ENCODE data around the gene CHTF18.

CHTF18 gene

DNA sequence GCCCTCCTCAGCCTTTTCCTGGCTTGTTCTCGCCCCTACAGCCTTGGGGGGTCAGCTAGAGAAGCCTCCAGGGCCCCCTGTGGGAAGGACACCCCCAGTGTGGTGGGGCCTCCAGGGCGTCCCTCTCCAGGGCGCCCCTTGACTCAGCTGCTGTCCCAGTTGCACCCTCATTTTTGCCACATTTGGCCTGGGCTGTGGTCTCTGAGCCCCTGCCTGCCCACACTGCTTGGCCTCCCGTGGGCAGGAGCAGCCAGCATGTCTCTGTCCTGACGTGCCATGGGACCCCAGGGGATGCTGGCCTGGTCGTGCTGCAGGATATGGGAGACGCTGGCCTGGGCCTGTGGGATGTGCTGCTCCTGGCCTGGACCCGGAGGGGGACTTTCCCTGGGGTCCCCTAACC is 5.0 kb downstream of the CHTF18 start:
- DNase-seq (ENCODE audit: low spot score) = no peak
- in situ Hi-C loops (cut with MboI; ENCODE audit: low pct_unique_long_range_greater_than_20kb, low sequenced_read_pairs, unreplicated experiment) = no loop called here
- TF ChIP-seq, protein P1, sequence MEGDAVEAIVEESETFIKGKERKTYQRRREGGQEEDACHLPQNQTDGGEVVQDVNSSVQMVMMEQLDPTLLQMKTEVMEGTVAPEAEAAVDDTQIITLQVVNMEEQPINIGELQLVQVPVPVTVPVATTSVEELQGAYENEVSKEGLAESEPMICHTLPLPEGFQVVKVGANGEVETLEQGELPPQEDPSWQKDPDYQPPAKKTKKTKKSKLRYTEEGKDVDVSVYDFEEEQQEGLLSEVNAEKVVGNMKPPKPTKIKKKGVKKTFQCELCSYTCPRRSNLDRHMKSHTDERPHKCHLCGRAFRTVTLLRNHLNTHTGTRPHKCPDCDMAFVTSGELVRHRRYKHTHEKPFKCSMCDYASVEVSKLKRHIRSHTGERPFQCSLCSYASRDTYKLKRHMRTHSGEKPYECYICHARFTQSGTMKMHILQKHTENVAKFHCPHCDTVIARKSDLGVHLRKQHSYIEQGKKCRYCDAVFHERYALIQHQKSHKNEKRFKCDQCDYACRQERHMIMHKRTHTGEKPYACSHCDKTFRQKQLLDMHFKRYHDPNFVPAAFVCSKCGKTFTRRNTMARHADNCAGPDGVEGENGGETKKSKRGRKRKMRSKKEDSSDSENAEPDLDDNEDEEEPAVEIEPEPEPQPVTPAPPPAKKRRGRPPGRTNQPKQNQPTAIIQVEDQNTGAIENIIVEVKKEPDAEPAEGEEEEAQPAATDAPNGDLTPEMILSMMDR (IDR thresholded peaks at IDR 0.05; ENCODE audit: extremely low read depth, insufficient read depth, missing control alignments) = no peak

DNA sequence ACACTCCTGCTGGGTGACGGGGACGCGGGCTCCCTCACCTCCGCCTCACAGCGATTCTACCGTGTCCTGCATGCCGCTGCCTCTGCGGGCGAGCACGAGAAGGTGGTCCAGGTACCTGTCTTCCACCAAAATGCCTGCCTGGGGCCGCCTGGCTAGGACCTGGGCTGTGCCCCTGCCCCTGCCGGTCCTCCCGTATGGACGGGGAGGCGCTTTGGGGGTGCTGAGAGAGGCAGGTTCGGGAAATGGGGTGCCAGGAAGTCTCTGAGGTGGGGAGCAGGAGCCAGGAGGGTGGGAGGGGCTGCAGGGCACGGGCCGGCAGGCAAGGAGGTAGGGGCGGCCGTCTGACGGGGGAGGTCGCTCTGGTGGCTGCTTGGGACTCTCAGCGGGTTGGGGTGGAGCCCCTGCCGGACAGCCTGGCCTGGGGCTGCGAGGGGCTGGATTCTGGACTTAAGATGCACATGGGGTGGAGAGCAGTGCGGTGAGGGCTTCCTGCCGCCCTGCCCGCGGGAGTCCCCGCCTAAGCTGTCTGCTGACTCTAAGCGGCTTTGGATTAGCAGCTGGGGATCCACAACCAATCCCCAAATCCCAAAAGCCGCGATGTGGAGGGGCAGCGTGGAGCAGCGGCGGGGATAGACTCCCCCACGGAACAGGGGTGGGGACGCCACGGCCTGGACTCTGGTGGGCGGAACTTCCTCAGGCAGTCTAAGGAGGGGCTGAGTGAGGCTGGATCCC is 5.8 kb downstream of the CHTF18 start:
- TF ChIP-seq, protein P1 (IDR thresholded peaks at IDR 0.05; ENCODE audit: extremely low read depth, insufficient read depth, missing control alignments) = no peak

DNA sequence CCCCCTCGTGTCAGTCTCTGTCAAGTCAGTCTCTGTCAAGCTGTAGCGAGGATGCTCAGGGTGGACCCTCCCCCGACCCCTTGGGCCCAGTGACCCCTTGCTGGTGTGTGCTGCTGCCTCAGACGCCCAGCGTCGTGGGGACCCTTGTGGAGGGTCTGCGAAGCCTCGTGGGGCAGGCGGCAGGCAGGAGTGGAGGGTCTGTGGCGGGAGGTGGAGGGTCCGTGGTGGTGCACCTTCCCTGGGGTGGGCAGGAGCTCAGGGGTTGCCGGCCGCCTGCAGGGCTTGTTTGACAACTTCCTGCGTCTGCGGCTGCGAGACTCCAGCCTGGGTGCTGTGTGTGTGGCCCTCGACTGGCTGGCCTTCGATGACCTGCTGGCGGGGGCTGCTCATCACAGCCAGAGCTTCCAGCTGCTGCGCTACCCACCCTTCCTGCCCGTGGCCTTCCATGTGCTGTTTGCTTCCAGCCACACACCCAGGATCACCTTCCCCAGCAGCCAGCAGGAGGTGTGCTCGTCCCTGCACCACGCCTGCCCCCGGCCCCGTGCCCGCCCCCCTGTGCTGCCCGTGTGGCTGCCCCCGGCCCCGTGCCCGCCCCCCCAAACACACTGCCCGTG is 6.5 kb downstream of the CHTF18 start:
- in situ Hi-C loops (cut with MboI; ENCODE audit: low pct_unique_long_range_greater_than_20kb, low sequenced_read_pairs, unreplicated experiment) = no loop called here
- no peak for DNase-seq (ENCODE audit: low spot score)
- TF ChIP-seq, protein P1 (IDR thresholded peaks at IDR 0.05; ENCODE audit: extremely low read depth, insufficient read depth, missing control alignments) = no peak

More for the DNA sequence above, 5.8 kb downstream of the CHTF18 start:
- DNase-seq (ENCODE audit: low spot score) = no peak
- in situ Hi-C loops (cut with MboI; ENCODE audit: low pct_unique_long_range_greater_than_20kb, low sequenced_read_pairs, unreplicated experiment) = no loop called here

DNA sequence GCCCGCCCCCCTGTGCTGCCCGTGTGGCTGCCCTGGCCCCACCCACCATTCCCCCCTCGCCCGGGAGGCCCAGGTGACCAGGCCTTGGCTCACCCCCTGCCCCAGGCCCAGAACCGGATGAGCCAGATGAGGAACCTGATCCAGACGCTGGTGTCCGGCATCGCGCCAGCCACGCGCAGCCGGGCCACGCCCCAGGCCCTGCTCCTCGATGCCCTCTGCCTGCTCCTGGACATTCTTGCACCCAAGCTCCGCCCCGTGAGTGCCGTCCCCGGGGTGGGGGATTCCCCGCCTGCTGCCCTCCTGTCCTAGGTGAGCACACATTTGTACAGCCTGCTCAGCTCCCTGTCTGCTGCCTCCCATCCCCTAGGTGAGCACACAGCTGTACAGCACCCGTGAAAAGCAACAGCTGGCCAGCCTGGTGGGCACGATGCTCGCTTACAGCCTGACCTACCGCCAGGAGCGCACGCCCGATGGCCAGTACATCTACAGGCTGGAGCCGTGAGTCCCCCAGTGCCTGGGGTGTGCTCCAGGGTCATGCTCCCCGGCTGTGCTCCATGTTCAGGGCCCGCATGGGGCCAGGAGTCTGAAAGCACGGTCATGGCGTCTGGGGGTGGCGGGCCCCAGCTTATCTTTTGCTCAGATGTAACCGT is 7.3 kb downstream of the CHTF18 start:
- TF ChIP-seq, protein P1 (IDR thresholded peaks at IDR 0.05; ENCODE audit: extremely low read depth, insufficient read depth, missing control alignments) = no peak
- DNase-seq (ENCODE audit: low spot score) = no peak
- in situ Hi-C loops (cut with MboI; ENCODE audit: low pct_unique_long_range_greater_than_20kb, low sequenced_read_pairs, unreplicated experiment) = no loop called here

DNA sequence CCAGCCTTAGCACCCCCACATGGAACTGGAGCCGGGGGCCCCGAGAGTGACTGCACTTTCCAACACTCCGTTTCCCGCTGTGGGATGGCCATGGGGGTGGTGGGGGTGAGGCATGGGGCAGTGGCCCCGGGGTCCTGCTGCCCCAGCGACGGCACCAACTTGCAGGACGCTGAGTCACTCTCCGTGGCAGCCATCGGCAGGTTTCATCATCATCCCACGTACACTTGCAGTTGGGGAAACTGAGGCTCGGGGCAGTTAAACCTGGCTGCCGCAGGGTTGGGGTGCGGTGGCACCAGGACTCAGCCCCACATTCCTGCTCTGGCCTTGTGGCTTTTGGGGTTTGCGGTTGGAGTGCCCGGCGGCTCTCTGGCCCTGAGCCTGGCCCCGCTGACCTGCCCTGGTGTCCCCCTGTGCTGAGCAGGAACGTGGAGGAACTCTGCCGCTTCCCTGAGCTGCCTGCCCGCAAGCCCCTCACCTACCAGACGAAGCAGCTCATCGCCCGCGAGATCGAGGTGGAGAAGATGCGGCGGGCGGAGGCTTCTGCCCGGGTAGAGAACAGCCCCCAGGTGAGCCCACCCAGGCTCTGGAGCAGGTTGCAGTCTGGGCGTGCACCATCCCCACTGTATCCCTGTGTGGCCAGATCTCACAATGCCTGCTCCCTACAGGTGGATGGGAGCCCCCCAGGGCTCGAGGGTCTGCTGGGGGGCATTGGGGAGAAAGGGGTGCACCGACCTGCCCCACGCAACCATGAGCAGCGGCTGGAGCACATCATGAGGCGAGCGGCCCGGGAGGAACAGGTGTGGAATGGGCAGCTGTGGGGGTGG is 8.1 kb downstream of the CHTF18 start:
- DNase-seq (ENCODE audit: low spot score) = no peak
- TF ChIP-seq, protein P1 (IDR thresholded peaks at IDR 0.05; ENCODE audit: extremely low read depth, insufficient read depth, missing control alignments) = no peak
- in situ Hi-C loops (cut with MboI; ENCODE audit: low pct_unique_long_range_greater_than_20kb, low sequenced_read_pairs, unreplicated experiment) = no loop called here

DNA sequence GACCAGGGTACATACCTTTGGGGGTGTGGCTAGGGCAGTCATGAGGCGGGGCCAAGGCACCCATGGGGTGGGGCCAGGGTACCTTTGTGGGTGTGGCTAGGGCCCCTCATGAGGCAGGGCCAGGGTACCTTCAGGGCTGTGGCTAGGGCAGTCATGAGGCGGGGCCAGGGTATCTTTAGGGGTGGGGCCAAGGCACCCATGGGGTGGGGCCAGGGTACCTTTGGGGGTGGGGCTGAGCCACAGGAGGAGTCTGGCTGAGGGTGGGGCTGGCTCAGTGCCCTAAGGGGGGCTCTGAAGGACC is 8.7 kb downstream of the CHTF18 start:
- TF ChIP-seq, protein P1 (IDR thresholded peaks at IDR 0.05; ENCODE audit: extremely low read depth, insufficient read depth, missing control alignments) = no peak
- in situ Hi-C loops (cut with MboI; ENCODE audit: low pct_unique_long_range_greater_than_20kb, low sequenced_read_pairs, unreplicated experiment) = no loop called here
- DNase-seq (ENCODE audit: low spot score) = peak; percentile 66
